Immature natural killer cell (primary cell): Measurements from ENCODE around the gene INIP. TPM values are rescaled to one million over a fixed set of nuclear protein-coding genes. Genes with fewer than 3 reads are reported as not detected.

Experiments
- DNase-seq, 3 donors: peaks; one replicate each; pipeline ENCODE4 v3.0.0; 2022; ENCODE audit warnings: mixed read lengths in 1 of 3
- H3K27ac Mint-ChIP-seq, 6 donors: one replicate each; pipeline ENCODE4 v1.8.0; 2020; ENCODE audit warnings: mixed read lengths in 6 of 6, mild to moderate bottlenecking in 5 of 6, inconsistent platforms in 4 of 6, moderate library complexity in 3 of 6
- H3K27me3 Mint-ChIP-seq, 3 donors: one replicate each; pipeline ENCODE4 v1.8.0; 2020 to 2021; ENCODE audit warnings: low read depth in 3 of 3, mild to moderate bottlenecking in 3 of 3, mixed read lengths in 3 of 3, moderate library complexity in 3 of 3, inconsistent platforms in 1 of 3
- H3K36me3 Mint-ChIP-seq, 3 donors: one replicate each; pipeline ENCODE4 v1.8.0; 2020; ENCODE audit warnings: mixed read lengths in 3 of 3, inconsistent platforms in 2 of 3, mild to moderate bottlenecking in 2 of 3
- H3K4me1 Mint-ChIP-seq, 2 donors: one replicate each; pipeline ENCODE4 v1.8.0; 2020; ENCODE audit warnings: inconsistent platforms in 2 of 2, mild to moderate bottlenecking in 2 of 2, mixed read lengths in 2 of 2, moderate library complexity in 1 of 2
- H3K4me3 Mint-ChIP-seq, 5 donors: one replicate each; pipeline ENCODE4 v1.8.0; 2020; ENCODE audit warnings: mild to moderate bottlenecking in 5 of 5, mixed read lengths in 5 of 5, inconsistent platforms in 3 of 5, moderate library complexity in 3 of 5
- H3K9me3 Mint-ChIP-seq, 6 donors: one replicate each; pipeline ENCODE4 v1.8.0; 2020; ENCODE audit warnings: mild to moderate bottlenecking in 6 of 6, mixed read lengths in 6 of 6, inconsistent platforms in 4 of 6, moderate library complexity in 3 of 6
- polyA plus RNA-seq, 3 donors: library from polyadenylated mRNA; unstranded; fragments of 300-500 nt; fragmentation: Illumina TruSeq; gene quantifications; one replicate each; pipeline ENCODE4 v1.2.3, GENCODE V29; 2021

The INIP gene
- polyA plus RNA-seq, 3 donors from 2014 or later: 27.9 to 39.6 (median 34.3) TPM

DNA sequence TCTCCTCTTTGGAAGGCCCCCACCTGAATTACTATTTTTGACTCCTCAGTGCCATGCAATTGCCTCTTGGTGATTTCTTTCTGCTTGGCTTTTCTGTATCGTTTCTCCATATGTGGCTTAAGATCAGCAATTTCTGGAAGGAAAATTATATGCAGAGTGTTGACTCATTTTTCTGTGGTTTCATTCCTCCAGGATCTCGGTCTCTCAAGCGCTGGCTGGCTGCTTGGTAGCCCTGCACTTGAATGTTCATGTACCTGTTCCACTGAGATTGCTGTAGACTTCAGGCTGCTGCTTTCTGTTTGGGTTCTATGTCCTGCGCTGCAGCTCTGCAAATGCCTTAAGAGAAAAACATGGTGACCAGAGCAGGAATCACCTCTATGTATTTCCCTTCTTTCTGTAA is 77.6 kb downstream of the INIP start:
- Mint-ChIP-seq H3K36me3 (peaks cover 14 to 26% (median 16%) of the 10 kb centered on the region in 3 donors), H3K4me3 (no peak overlapping the region), H3K27me3 (peaks cover 0 to 11% (median 5%) of the 10 kb centered on the region in 3 donors), H3K9me3 (peaks cover 3 to 16% (median 9%) of the 10 kb centered on the region in 6 donors), H3K4me1 (no peaks in the 10 kb centered on the region), H3K27ac (no peak overlapping the region)
- DNase-seq: no peak

Other genes with a start within 250 kb of the INIP start
- 1 to 10 TPM in 2 of 3 donors, under 1 TPM in 1; 0.57 to 2.7 (median 1.2) TPM for gene KIAA1958, start 231.3 kb downstream of the INIP start, polyA plus RNA-seq
- 1 to 10 TPM; 1.1 to 3.1 (median 2.1) TPM for gene SNX30, start 32.6 kb upstream of the INIP start, polyA plus RNA-seq
- gene SLC46A2, start 172.8 kb upstream of the INIP start, polyA plus RNA-seq: under 1 TPM; 0.13 to 0.96 (median 0.16) TPM